ENCODE data around the gene HORMAD2. TPM values are rescaled to one million over a fixed set of nuclear protein-coding genes. Genes with fewer than 3 reads are reported as not detected.
"Not testable (repeated sequence)": the region's sequence is repeated elsewhere in the genome, so short reads cannot be mapped to it uniquely, and the experiment has no call there.

HORMAD2 gene
- total and polyA plus RNA-seq, 9 of the 15 experiments (the other 6 are each of a cell fraction or from before 2014, with no cell fraction given), result not detected

GRCh38 chr22:30198921-30199320 is 118.7 kb downstream of the HORMAD2 start:
- Histone ChIP-seq H3K79me2 (ENCODE audit: control insufficient read depth, insufficient read depth, low read length) (no peaks in the 10 kb centered on the region), H3K36me3 (ENCODE audit: control insufficient read depth, insufficient read depth, low read length) (no peaks in the 10 kb centered on the region), H3K4me1 (replicated peaks in 1 of 2; ENCODE audit: control insufficient read depth in 2 of 2, insufficient read depth in 2 of 2, low read length in 2 of 2) (peaks cover 0 to 19% of the 10 kb centered on the region in 2 experiments; a peak in 3 of 5 replicates), H3K9me1 (ENCODE audit: control insufficient read depth, insufficient read depth, low read length) (no peaks in the 10 kb centered on the region), H3K27ac (ENCODE audit: extremely low read depth, low read depth, low read length) (no peak overlapping the region), H3K27me3 (ENCODE audit: control insufficient read depth in 2 of 2, insufficient read depth in 2 of 2, low read length in 2 of 2) (no peaks in the 10 kb centered on the region), H3K4me3 (no peak overlapping the region), H3K9ac (ENCODE audit: insufficient read depth in 1 of 2, low read depth in 2 of 2, low read length in 2 of 2) (no peak overlapping the region), H3K9me3 (replicated peaks; ENCODE audit: control insufficient read depth, insufficient read depth, low read depth, low read length) (peaks cover 4% of the 10 kb centered on the region; the same call in 1 of the 2 replicates), H4K20me1 (replicated peaks; ENCODE audit: control insufficient read depth, insufficient read depth, low read length) (no peaks in the 10 kb centered on the region), H2AFZ (ENCODE audit: low read depth, low read length) (no peak overlapping the region), H3K4me2 (ENCODE audit: insufficient read depth, low read length) (no peak overlapping the region)
- POLR2A ChIA-PET, result no interaction called here
- CTCF ChIA-PET (ENCODE audit: low intra/inter-chr PET ratio), result no interaction called here
- DNase-seq (ENCODE audit: extremely low read depth in 1 of 4, low spot score in 3 of 4), result no peak
- no TSS peak for BruUV-seq (replicated peaks)
- in situ Hi-C loops (cut with MboI) (no loop called here), intact Hi-C loops (cut with micrococcal nuclease) (no loop called here)
- FAIRE-seq, result no peak
- TF ChIP-seq THRA (IDR thresholded peaks at IDR 0.05), result no peak
- TF ChIP-seq RBBP5 (IDR thresholded peaks at IDR 0.05; ENCODE audit: borderline replicate concordance, insufficient read depth, low read length, poor library complexity, severe bottlenecking), result no peak
- TF ChIP-seq ETV6 (IDR thresholded peaks at IDR 0.05; ENCODE audit: borderline replicate concordance in 1 of 2, low read depth in 2 of 2, low read length in 1 of 2), result no peak
- TF ChIP-seq ETV6 (CRISPR knock-in tag; IDR thresholded peaks at IDR 0.05; ENCODE audit: borderline replicate concordance), result no peak
- no peak for TF ChIP-seq MED1 (CRISPR knock-in tag; IDR thresholded peaks at IDR 0.05; ENCODE audit: borderline replicate concordance)
- no peak for TF ChIP-seq ZNF778 (CRISPR knock-in tag; IDR thresholded peaks at IDR 0.05)
- TF ChIP-seq GATAD2B (IDR thresholded peaks at IDR 0.05; ENCODE audit: borderline replicate concordance), result no peak
- TF ChIP-seq HDGF (IDR thresholded peaks at IDR 0.05), result no peak
- no peak for TF ChIP-seq ARID1B (IDR thresholded peaks at IDR 0.05)
- no peak for TF ChIP-seq HCFC1 (IDR thresholded peaks at IDR 0.05; ENCODE audit: low read depth, low read length)
- TF ChIP-seq WHSC1 (IDR thresholded peaks at IDR 0.05; ENCODE audit: low read length), result no peak
- TF ChIP-seq RB1 (IDR thresholded peaks at IDR 0.05; ENCODE audit: low read depth), result no peak
- TF ChIP-seq NCOR1 (IDR thresholded peaks at IDR 0.05), result no peak
- no peak for TF ChIP-seq ZSCAN32 (CRISPR knock-in tag; IDR thresholded peaks at IDR 0.05)
- 7% methylated on average over 4 of the region's 4 CpGs for WGBS (ENCODE audit: insufficient coverage, low coverage, missing lambda C conversion rate)
- ATAC-seq, result no peak

GRCh38 chr22:30200905-30201304 is 120.6 kb downstream of the HORMAD2 start:
- BruUV-seq (replicated peaks); ATAC-seq; H3K9me1 ChIP-seq (ENCODE audit: control insufficient read depth, insufficient read depth, low read length); H3K27me3 ChIP-seq (ENCODE audit: control insufficient read depth in 2 of 2, insufficient read depth in 2 of 2, low read length in 2 of 2); in situ Hi-C loops (cut with MboI); H3K79me2 ChIP-seq (ENCODE audit: control insufficient read depth, insufficient read depth, low read length); H3K4me2 ChIP-seq (ENCODE audit: insufficient read depth, low read length); H4K20me1 ChIP-seq (replicated peaks; ENCODE audit: control insufficient read depth, insufficient read depth, low read length); H3K9me3 ChIP-seq (replicated peaks; ENCODE audit: control insufficient read depth, insufficient read depth, low read depth, low read length); FAIRE-seq; DNase-seq (ENCODE audit: extremely low read depth in 1 of 4, low spot score in 3 of 4); intact Hi-C loops (cut with micrococcal nuclease); H3K9ac ChIP-seq (ENCODE audit: insufficient read depth in 1 of 2, low read depth in 2 of 2, low read length in 2 of 2); H2AFZ ChIP-seq (ENCODE audit: low read depth, low read length); H3K4me3 ChIP-seq; POLR2A ChIA-PET; H3K27ac ChIP-seq (ENCODE audit: extremely low read depth, low read depth, low read length); H3K36me3 ChIP-seq (ENCODE audit: control insufficient read depth, insufficient read depth, low read length): not testable (repeated sequence)
- CTCF ChIA-PET (ENCODE audit: low intra/inter-chr PET ratio), result interaction anchor here (0.6 kb wide), 1 partner anchor 576 kb away, joined by 3 read pairs; no protein-coding TSS in a partner anchor
- WGBS (ENCODE audit: insufficient coverage, low coverage, missing lambda C conversion rate), result 71% methylated on average over 2 of the region's 10 CpGs
- H3K4me1 ChIP-seq (replicated peaks in 1 of 2; ENCODE audit: control insufficient read depth in 2 of 2, insufficient read depth in 2 of 2, low read length in 2 of 2), result peaks cover 0 to 15% of the 10 kb centered on the region in 2 experiments; a peak in 3 of 5 replicates
